ENCODE data around the gene OGN. TPM values are rescaled to one million over a fixed set of nuclear protein-coding genes. Genes with fewer than 3 reads are reported as not detected.

The OGN gene
- total RNA-seq, 1 experiment from 2014 or later: 0.95 TPM

DNA sequence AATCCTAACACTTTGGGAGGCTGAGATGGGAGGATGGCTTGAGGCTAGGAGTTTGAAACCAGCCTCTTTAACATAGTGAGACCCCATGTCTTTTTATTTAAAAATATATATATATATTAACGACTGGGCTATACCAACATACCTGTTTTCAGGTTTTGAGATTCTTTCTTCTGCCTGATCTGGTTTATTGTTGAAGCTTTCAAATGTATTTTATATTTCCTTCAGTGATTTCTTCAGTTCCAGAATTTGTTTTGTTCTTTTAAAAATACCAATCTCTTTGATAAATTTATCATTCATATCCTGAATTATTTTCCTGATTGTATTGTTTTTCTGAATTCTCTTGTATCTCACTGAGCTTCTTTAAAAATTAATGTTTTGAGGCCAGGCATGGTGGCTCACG, 31.2 kb downstream of the OGN start:
- intact Hi-C loops (cut with micrococcal nuclease; ENCODE audit: unreplicated experiment): no loop called here
- Histone ChIP-seq H3K4me1 (ENCODE audit: insufficient read depth, low read length, poor library complexity, severe bottlenecking) (peaks cover 5% of the 10 kb centered on the region), H3K27me3 (replicated peaks; ENCODE audit: insufficient read depth, low read depth, low read length, poor library complexity) (no peaks in the 10 kb centered on the region), H3K4me3 (ENCODE audit: low read depth, low read length, poor library complexity, severe bottlenecking) (no peak overlapping the region), H3K9me3 (ENCODE audit: low read depth, low read length, poor library complexity, severe bottlenecking) (peaks cover 13% of the 10 kb centered on the region), H3K36me3 (ENCODE audit: insufficient read depth, low read length, poor library complexity, severe bottlenecking) (no peaks in the 10 kb centered on the region), H3K27ac (ENCODE audit: low read depth, low read length, poor library complexity, severe bottlenecking) (no peak overlapping the region)
- ChIA-PET POLR2A (ENCODE audit: low non-redundant PET) (no interaction called here), CTCF (no interaction called here)
- no peak for DNase-seq (ENCODE audit: low spot score)
- no TSS peak for BruUV-seq (replicated peaks)
- TF ChIP-seq CTCF (conservative IDR thresholded peaks at IDR 0.05; ENCODE audit: low read depth, low read length) (no peak), EZH2 (IDR thresholded peaks at IDR 0.05; ENCODE audit: borderline replicate concordance, low read depth, low read length, poor library complexity, severe bottlenecking) (no peak)

GRCh38 chr9:92369075-92369474, 35.3 kb downstream of the OGN start:
- Histone ChIP-seq H3K4me1 (ENCODE audit: insufficient read depth, low read length, poor library complexity, severe bottlenecking) (no peaks in the 10 kb centered on the region), H3K9me3 (ENCODE audit: low read depth, low read length, poor library complexity, severe bottlenecking) (peaks cover 9% of the 10 kb centered on the region), H3K27me3 (replicated peaks; ENCODE audit: insufficient read depth, low read depth, low read length, poor library complexity) (no peaks in the 10 kb centered on the region), H3K4me3 (ENCODE audit: low read depth, low read length, poor library complexity, severe bottlenecking) (no peak overlapping the region), H3K27ac (ENCODE audit: low read depth, low read length, poor library complexity, severe bottlenecking) (no peak overlapping the region), H3K36me3 (ENCODE audit: insufficient read depth, low read length, poor library complexity, severe bottlenecking) (no peaks in the 10 kb centered on the region)
- no peak for DNase-seq (ENCODE audit: low spot score)
- intact Hi-C loops (cut with micrococcal nuclease; ENCODE audit: unreplicated experiment): no loop called here
- CTCF ChIA-PET: no interaction called here
- TF ChIP-seq CTCF (conservative IDR thresholded peaks at IDR 0.05; ENCODE audit: low read depth, low read length) (no peak), EZH2 (IDR thresholded peaks at IDR 0.05; ENCODE audit: borderline replicate concordance, low read depth, low read length, poor library complexity, severe bottlenecking) (no peak)
- no TSS peak for BruUV-seq (replicated peaks)
- POLR2A ChIA-PET (ENCODE audit: low non-redundant PET): no interaction called here

GRCh38 chr9:92360083-92360482, 44.3 kb downstream of the OGN start:
- no peak overlapping the region for H3K27ac ChIP-seq (ENCODE audit: low read depth, low read length, poor library complexity, severe bottlenecking)
- no peaks in the 10 kb centered on the region for H3K27me3 ChIP-seq (replicated peaks; ENCODE audit: insufficient read depth, low read depth, low read length, poor library complexity)
- ChIA-PET POLR2A (ENCODE audit: low non-redundant PET) (interaction anchor here (0.6 kb wide), 1 partner anchor 96 kb away, joined by 7 read pairs; no protein-coding TSS in a partner anchor), CTCF (no interaction called here)
- no peak for DNase-seq (ENCODE audit: low spot score)
- H3K9me3 ChIP-seq (ENCODE audit: low read depth, low read length, poor library complexity, severe bottlenecking): peaks cover 3% of the 10 kb centered on the region
- no TSS peak for BruUV-seq (replicated peaks)
- H3K36me3 ChIP-seq (ENCODE audit: insufficient read depth, low read length, poor library complexity, severe bottlenecking): no peaks in the 10 kb centered on the region
- no peaks in the 10 kb centered on the region for H3K4me1 ChIP-seq (ENCODE audit: insufficient read depth, low read length, poor library complexity, severe bottlenecking)
- intact Hi-C loops (cut with micrococcal nuclease; ENCODE audit: unreplicated experiment): no loop called here
- no peak overlapping the region for H3K4me3 ChIP-seq (ENCODE audit: low read depth, low read length, poor library complexity, severe bottlenecking)
- TF ChIP-seq CTCF (conservative IDR thresholded peaks at IDR 0.05; ENCODE audit: low read depth, low read length): no peak
- TF ChIP-seq EZH2 (IDR thresholded peaks at IDR 0.05; ENCODE audit: borderline replicate concordance, low read depth, low read length, poor library complexity, severe bottlenecking): no peak
